IPS-18c (cell line): ENCODE results near the gene BCORL1.
A peak's percentile ranks its signal among the peaks of the same experiment; 100 is the strongest.

Experiments
- H3K4me3 ChIP-seq: 2 replicates; pipeline ENCODE4 v1.7.0; 2013; ENCODE audit warnings: low read depth, mild to moderate bottlenecking, low read length, moderate library complexity; ENCODE audit not compliant: insufficient read depth
- H3K9me3 ChIP-seq: one replicate; pipeline ENCODE4 v1.6.1; 2013; ENCODE audit warnings: mild to moderate bottlenecking, low read length, moderate library complexity; ENCODE audit not compliant: control insufficient read depth, insufficient read depth

The BCORL1 gene

GRCh38 chrX:130024127-130024526 is 41.7 kb downstream of the BCORL1 start:
- Histone ChIP-seq H3K4me3 (no peak overlapping the region), H3K9me3 (peaks cover 9% of the 10 kb centered on the region)

- peaks cover 9% of the 10 kb centered on the region for H3K9me3 ChIP-seq
- H3K4me3 ChIP-seq = no peak overlapping the region
These were observed 42.8 kb downstream of the BCORL1 start for GRCh38 chrX:130025256-130025655.

GRCh38 chrX:130027569-130027968 is 45.1 kb downstream of the BCORL1 start:
- no peak overlapping the region for H3K4me3 ChIP-seq
- H3K9me3 ChIP-seq = peaks cover 6% of the 10 kb centered on the region

- H3K9me3 ChIP-seq = peaks cover 6% of the 10 kb centered on the region
- H3K4me3 ChIP-seq = no peak overlapping the region
These were observed 45.8 kb downstream of the BCORL1 start for GRCh38 chrX:130028196-130028595.

GRCh38 chrX:130030826-130031225 is 48.4 kb downstream of the BCORL1 start:
- H3K4me3 ChIP-seq = no peak overlapping the region
- peaks cover 2% of the 10 kb centered on the region for H3K9me3 ChIP-seq

- Histone ChIP-seq H3K9me3 (peaks cover 2% of the 10 kb centered on the region), H3K4me3 (no peak overlapping the region)
These were observed 50.1 kb downstream of the BCORL1 start for GRCh38 chrX:130032552-130032951.

GRCh38 chrX:130034178-130034577 is 51.7 kb downstream of the BCORL1 start:
- H3K4me3 ChIP-seq = no peak overlapping the region
- H3K9me3 ChIP-seq = peaks cover 2% of the 10 kb centered on the region

GRCh38 chrX:130039847-130040246 is 57.4 kb downstream of the BCORL1 start:
- no peak overlapping the region for H3K4me3 ChIP-seq
- peaks cover 2% of the 10 kb centered on the region for H3K9me3 ChIP-seq

GRCh38 chrX:130047416-130047815 is 65.0 kb downstream of the BCORL1 start:
- Histone ChIP-seq H3K4me3 (no peak overlapping the region), H3K9me3 (peaks cover 14% of the 10 kb centered on the region)

GRCh38 chrX:130048686-130049222 is 66.3 kb downstream of the BCORL1 start:
- Histone ChIP-seq H3K9me3 (peaks cover 14% of the 10 kb centered on the region), H3K4me3 (no peak overlapping the region)

- H3K9me3 ChIP-seq = peaks cover 14% of the 10 kb centered on the region
- H3K4me3 ChIP-seq = no peak overlapping the region
These were observed 67.4 kb downstream of the BCORL1 start for GRCh38 chrX:130049821-130050220.

GRCh38 chrX:130051176-130051845 is 68.9 kb downstream of the BCORL1 start:
- peaks cover 10% of the 10 kb centered on the region for H3K9me3 ChIP-seq
- no peak overlapping the region for H3K4me3 ChIP-seq

GRCh38 chrX:130053236-130053635 is 70.8 kb downstream of the BCORL1 start:
- Histone ChIP-seq H3K4me3 (no peak overlapping the region), H3K9me3 (peaks cover 9% of the 10 kb centered on the region)

- H3K4me3 ChIP-seq = no peak overlapping the region
These were observed 72.7 kb downstream of the BCORL1 start for GRCh38 chrX:130055103-130055502.

GRCh38 chrX:130055899-130056298 is 73.5 kb downstream of the BCORL1 start:
- Histone ChIP-seq H3K9me3 (peaks cover 12% of the 10 kb centered on the region), H3K4me3 (no peak overlapping the region; the same call in 1 of the 2 replicates)

More at GRCh38 chrX:130055103-130055502, 72.7 kb downstream of the BCORL1 start:
- peaks cover 12% of the 10 kb centered on the region for H3K9me3 ChIP-seq

GRCh38 chrX:130057209-130057608 is 74.8 kb downstream of the BCORL1 start:
- no peak overlapping the region for H3K4me3 ChIP-seq
- peaks cover 10% of the 10 kb centered on the region for H3K9me3 ChIP-seq

GRCh38 chrX:130058652-130059051 is 76.2 kb downstream of the BCORL1 start:
- H3K9me3 ChIP-seq = peaks cover 13% of the 10 kb centered on the region

GRCh38 chrX:130060122-130061069 is 78.0 kb downstream of the BCORL1 start:
- peak overlapping the region; percentile 38; the same call in 1 of the 2 replicates for H3K4me3 ChIP-seq

More at GRCh38 chrX:130058652-130059051, 76.2 kb downstream of the BCORL1 start:
- no peak overlapping the region for H3K4me3 ChIP-seq

More at GRCh38 chrX:130060122-130061069, 78.0 kb downstream of the BCORL1 start:
- H3K9me3 ChIP-seq = peaks cover 13% of the 10 kb centered on the region
